ENCODE results near the gene DVL2. TPM values are rescaled to one million over a fixed set of nuclear protein-coding genes. Genes with fewer than 3 reads are reported as not detected.
A peak's percentile ranks its signal among the peaks of the same experiment; 100 is the strongest.

DVL2 gene
- total RNA-seq, 1 donor from 2014 or later, result 93.9 TPM

DNA sequence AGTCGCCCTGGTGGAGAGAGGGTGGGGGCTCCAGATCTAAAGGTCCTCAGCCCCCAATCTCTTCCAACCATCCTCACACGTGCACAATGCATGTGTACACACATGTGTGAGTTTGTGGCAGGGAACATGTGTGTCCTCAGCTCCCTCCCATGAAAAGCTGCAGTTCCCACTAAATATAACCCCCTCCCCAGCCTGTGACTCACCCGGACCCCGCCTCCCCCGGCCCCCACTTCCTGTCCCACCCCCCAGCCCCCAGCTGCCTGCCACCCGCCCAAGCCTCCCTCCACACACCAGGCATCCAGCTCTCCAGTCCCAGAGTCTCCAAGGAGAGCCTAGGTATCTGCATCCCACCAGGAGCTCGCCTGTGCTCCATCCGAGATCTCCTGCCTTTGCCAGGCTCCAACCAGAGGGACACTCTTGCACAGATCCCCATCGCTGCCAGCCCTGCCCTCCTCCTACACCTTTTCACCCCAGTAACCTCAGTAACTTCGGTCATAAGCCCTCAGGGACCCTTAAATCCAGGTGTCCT is 18.6 kb downstream of the DVL2 start:
- TF ChIP-seq CTCF (conservative IDR thresholded peaks at IDR 0.05), result no peak
- peak overlapping the region; percentile 95 for H3K4me3 Mint-ChIP-seq
- peak overlapping the region; percentile 98 for H3K27ac Mint-ChIP-seq
- peaks cover 24% of the 10 kb centered on the region for H3K27me3 Mint-ChIP-seq
- no peaks in the 10 kb centered on the region for H3K9me3 Mint-ChIP-seq
- H3K4me1 Mint-ChIP-seq (ENCODE audit: unreplicated experiment), result peaks cover 53% of the 10 kb centered on the region
- peaks cover 5% of the 10 kb centered on the region for H3K36me3 Mint-ChIP-seq
- DNase-seq (ENCODE audit: extremely low spot score, unreplicated experiment), result no peak

DNA sequence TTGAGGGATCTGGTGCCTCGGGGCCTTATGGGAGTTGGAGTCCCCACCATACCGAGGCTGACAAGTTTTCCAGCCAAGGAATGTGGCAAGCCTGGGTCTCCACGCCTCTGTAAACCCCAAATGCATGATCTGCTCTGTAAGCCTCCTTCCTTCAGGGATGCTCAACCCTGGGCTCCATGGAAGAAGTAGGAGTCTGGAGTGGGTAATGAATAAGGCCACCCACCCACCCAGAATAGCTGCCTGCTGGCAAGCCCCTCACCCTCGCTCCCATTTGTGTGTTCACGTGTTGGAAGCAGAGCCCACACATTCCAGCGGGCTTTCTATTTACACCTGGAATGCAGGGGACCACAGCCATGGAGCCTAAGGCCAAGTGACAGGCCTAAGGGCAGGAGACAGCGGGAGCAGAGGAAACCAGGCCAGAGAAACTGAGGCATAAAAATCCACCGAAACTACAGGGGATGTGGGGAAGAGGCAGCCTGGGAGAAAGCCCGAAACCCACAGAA is 19.1 kb downstream of the DVL2 start:
- no peaks in the 10 kb centered on the region for H3K9me3 Mint-ChIP-seq
- H3K36me3 Mint-ChIP-seq, result peaks cover 5% of the 10 kb centered on the region

DNA sequence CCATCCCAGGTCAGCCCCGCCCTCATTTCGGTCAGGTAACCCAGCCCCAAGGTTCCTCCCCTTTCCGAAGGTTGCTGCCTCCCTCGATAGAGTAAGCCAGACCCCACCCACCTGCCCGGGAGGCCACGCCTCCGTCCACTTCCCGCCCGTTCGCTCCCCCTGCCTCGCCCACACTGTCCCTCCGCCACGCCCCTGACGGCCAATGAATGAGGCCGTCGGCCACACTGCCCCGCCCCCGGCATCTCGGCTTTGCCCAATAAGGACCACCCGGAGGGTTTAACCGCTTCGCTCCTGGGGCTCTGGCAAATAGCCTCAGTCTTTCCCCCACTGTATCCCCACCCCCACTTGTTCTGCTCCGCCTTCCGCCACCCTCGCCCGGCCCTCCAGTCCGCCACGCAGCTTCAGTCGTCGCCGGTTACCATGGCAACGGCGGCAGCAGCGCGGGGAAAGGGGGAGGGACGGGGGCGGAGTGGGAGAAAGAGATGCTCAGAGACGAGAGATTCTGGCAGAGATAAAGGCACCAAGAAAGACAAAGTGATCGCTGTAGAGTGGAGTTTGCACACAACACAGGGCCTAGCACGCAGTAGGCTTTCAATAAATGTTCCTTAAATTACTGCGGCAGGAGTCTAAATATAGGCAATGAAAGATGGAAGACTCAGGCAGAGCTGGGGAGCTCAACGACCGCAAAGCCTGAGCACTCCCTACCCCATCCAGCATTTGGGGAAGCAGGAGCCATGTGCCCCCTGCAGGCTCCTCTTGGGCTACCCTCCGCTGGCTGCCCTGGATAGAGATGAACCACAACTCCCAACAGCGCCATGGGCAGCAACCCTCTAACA is 19.8 kb downstream of the DVL2 start:
- peaks cover 33% of the 10 kb centered on the region for H3K27me3 Mint-ChIP-seq
- peak overlapping the region; percentile 98 for H3K27ac Mint-ChIP-seq
- H3K4me3 Mint-ChIP-seq, result peak overlapping the region; percentile 95
- H3K9me3 Mint-ChIP-seq, result no peaks in the 10 kb centered on the region
- peak; percentile 74 for TF ChIP-seq CTCF (conservative IDR thresholded peaks at IDR 0.05)
- peak; percentile 100 for DNase-seq (ENCODE audit: extremely low spot score, unreplicated experiment)
- peaks cover 56% of the 10 kb centered on the region for H3K4me1 Mint-ChIP-seq (ENCODE audit: unreplicated experiment)
- peaks cover 5% of the 10 kb centered on the region for H3K36me3 Mint-ChIP-seq

More for the DNA sequence above, 19.1 kb downstream of the DVL2 start:
- Mint-ChIP-seq H3K27ac (peak overlapping the region; percentile 98), H3K27me3 (peaks cover 29% of the 10 kb centered on the region), H3K4me3 (peak overlapping the region; percentile 95), H3K4me1 (ENCODE audit: unreplicated experiment) (peaks cover 54% of the 10 kb centered on the region)
- TF ChIP-seq CTCF (conservative IDR thresholded peaks at IDR 0.05), result no peak
- no peak for DNase-seq (ENCODE audit: extremely low spot score, unreplicated experiment)

- peak; percentile 89 for TF ChIP-seq CTCF (conservative IDR thresholded peaks at IDR 0.05)
- H3K27ac Mint-ChIP-seq, result peak overlapping the region; percentile 98
- peak overlapping the region; percentile 95 for H3K4me3 Mint-ChIP-seq
- H3K9me3 Mint-ChIP-seq, result no peaks in the 10 kb centered on the region
- H3K36me3 Mint-ChIP-seq, result peaks cover 5% of the 10 kb centered on the region
- DNase-seq (ENCODE audit: extremely low spot score, unreplicated experiment), result peak; percentile 92
- peaks cover 49% of the 10 kb centered on the region for H3K4me1 Mint-ChIP-seq (ENCODE audit: unreplicated experiment)
- peaks cover 33% of the 10 kb centered on the region for H3K27me3 Mint-ChIP-seq
Measured at GRCh38 chr17:7213895-7214299, 20.4 kb downstream of the DVL2 start.

DNA sequence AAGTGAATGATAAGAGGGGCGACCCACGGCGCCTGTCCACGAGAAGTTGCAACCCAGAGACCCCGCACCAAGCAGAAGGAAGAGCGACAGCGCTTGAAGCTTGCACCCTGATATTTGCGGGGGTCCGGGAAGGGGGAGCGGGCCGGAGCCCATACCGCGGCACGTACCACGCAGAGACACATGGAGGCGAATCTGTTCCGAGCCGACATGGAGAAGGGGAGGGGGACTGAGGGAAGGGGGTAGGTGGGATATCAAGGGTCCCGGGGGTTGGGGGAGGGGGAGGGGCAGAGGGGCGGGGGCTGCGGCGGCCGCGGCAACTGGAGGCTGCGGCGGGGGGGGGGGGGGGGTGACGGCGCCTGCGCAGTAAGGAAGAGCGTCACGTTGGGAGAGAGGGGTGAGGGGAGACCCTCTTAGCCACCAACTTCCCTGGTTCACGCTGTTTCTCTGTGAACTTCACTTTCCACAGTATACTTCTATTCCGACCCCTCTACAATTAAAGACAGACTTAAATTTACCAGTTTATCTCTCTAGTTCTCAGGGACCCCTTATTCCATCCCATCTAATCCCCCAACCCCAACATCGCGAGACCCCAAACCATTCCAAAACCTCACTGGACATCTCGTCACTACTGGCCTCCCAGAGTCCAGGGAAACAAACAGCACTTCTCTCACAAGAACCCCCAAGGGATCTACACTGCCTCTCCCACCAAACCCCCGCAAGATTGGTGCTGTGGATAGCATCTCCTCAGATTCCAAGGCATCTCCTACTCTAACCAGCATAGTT is 22.6 kb downstream of the DVL2 start:
- Mint-ChIP-seq H3K4me1 (ENCODE audit: unreplicated experiment) (peaks cover 49% of the 10 kb centered on the region), H3K9me3 (no peaks in the 10 kb centered on the region), H3K36me3 (peaks cover 5% of the 10 kb centered on the region), H3K27ac (peak overlapping the region; percentile 54), H3K27me3 (peaks cover 33% of the 10 kb centered on the region), H3K4me3 (peak overlapping the region; percentile 81)
- no peak for DNase-seq (ENCODE audit: extremely low spot score, unreplicated experiment)
- no peak for TF ChIP-seq CTCF (conservative IDR thresholded peaks at IDR 0.05)

Measured in type B pancreatic cell (in vitro differentiated cells).